Renal pelvis (tissue), 4 donors: ENCODE measurements around the gene CSF3. TPM values are rescaled to one million over a fixed set of nuclear protein-coding genes. Genes with fewer than 3 reads are reported as not detected.
"Not testable (repeated sequence)": the region's sequence is repeated elsewhere in the genome, so short reads cannot be mapped to it uniquely, and the experiment has no call there.

Source experiments
- DNase-seq: peaks from one replicate; pipeline ENCODE4 v3.0.0-alpha.2; 2013
- polyA plus RNA-seq, 3 donors: library from polyadenylated mRNA; unstranded; fragments of 120-200 nt; gene quantifications; one replicate each; pipeline ENCODE4 v1.2.1, GENCODE V29; 2013; ENCODE audit not compliant: insufficient read length in 3 of 3

The CSF3 gene
- polyA plus RNA-seq, 3 donors: not detected

DNA sequence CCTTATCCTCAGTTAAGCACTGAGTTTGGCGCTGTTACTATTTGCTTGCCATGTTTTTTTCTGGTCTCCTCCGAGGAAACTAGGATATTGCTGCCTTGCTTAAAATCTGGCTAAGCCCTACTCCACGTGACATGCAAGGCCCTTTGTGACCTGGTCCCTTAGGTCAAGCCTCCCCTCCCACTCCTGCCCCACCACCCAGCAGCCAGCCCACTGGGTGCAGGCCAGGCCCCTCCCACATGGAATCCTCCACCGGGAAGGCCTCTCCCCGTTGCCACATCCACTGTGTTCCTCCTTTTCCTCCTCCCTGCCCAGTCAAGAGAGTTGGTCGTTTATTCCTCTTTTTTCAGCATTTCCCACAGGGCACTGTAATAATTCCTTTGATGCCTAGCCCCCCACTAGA, 18.4 kb upstream of the CSF3 start:
- no peak for DNase-seq

GRCh38 chr17:39997543-39997942, 17.7 kb upstream of the CSF3 start:
- DNase-seq: no peak

DNA sequence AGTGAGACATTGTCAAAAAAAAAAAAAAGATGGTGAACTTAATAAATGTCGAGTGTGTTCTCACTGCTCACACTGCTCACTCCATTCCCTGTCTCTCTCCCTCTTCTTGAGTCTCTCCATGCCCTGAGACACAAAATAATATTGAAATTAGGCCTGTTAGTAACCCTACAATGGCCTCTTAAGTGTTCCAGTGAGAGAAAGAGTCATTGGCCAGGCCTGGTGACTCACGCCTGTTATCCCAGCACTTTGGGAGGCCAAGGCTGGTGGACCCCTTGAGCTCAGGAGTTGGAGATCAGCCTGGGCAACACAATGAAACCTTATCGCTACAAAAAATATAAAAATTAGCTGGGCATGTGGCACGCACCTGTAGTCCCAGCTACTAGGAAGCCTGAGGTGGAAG, 16.2 kb upstream of the CSF3 start:
- no peak for DNase-seq

DNA sequence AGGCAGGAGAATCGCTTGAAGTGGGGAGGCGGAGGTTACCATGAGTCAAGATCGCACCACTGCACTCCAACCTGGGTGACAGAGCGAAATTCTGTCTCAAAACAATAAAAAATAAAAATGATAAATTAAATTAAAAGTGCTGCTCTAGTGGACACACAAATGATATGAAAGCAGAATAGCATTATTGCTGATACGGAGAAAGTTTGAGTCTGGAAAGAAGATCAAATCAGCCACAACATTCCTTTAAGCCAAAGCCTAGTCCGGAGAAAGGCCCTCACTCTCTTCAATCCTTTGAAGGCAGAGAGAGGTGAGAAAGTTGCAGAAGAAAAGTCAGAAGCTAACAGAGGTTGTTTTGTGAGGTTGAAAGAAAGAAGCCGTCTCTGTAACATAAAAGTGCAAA, 15.1 kb upstream of the CSF3 start:
- no peak for DNase-seq

DNA sequence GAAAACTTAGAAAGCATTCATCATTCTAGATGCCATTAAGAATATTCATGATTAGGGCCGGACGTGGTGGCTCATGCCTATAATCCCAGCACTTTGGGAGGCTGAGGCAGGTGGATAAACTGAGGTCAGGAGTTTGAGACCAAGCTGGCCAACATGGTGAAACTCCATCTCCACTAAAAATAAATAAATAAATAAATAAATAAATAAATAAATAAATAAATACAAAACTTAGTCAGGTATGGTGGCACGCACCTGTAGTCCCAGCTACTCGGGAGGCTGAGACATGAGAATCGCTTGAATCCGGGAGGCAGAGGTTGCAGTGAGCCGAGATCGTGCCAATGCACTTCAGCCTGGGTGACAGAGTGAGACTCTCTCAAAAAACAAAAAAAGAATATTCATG, 13.9 kb upstream of the CSF3 start:
- DNase-seq: not testable (repeated sequence)

GRCh38 chr17:40004072-40004471, 11.2 kb upstream of the CSF3 start:
- no peak for DNase-seq

- no peak for DNase-seq
Measured at GRCh38 chr17:40004712-40005111, 10.5 kb upstream of the CSF3 start.

GRCh38 chr17:40005520-40005919, 9.7 kb upstream of the CSF3 start:
- no peak for DNase-seq

DNA sequence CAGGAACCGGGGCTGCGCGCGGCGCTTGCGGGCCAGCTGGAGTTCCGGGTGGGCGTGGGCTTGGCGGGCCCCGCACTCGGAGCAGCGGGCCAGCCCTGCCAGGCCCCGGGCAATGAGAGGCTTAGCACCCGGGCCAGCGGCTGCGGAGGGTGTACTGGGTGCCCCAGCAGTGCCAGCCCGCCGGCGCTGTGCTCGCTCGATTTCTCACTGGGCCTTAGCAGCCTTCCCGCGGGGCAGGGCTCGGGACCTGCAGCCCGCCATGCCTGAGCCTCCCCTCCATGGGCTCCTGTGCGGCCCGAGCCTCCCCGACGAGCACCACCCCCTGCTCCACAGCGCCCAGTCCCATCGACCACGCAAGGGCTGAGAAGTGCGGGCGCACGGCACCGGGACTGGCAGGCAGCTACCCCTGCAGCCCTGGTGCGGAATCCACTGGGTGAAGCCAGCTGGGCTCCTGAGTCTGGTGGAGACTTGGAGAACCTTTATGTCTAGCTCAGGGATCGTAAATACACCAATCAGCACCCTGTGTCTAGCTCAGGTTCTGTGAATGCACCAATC, 4.2 kb upstream of the CSF3 start:
- DNase-seq: not testable (repeated sequence)

- not testable (repeated sequence) for DNase-seq
Measured at GRCh38 chr17:40012017-40012647, 3.1 kb upstream of the CSF3 start.

- DNase-seq: no peak
Measured at GRCh38 chr17:40014375-40014980, 762 bp upstream of the CSF3 start.

- no peak for DNase-seq
Measured at GRCh38 chr17:40015998-40016985, 1.1 kb downstream of the CSF3 start.

GRCh38 chr17:40017422-40018080, 2.3 kb downstream of the CSF3 start:
- DNase-seq: no peak

DNA sequence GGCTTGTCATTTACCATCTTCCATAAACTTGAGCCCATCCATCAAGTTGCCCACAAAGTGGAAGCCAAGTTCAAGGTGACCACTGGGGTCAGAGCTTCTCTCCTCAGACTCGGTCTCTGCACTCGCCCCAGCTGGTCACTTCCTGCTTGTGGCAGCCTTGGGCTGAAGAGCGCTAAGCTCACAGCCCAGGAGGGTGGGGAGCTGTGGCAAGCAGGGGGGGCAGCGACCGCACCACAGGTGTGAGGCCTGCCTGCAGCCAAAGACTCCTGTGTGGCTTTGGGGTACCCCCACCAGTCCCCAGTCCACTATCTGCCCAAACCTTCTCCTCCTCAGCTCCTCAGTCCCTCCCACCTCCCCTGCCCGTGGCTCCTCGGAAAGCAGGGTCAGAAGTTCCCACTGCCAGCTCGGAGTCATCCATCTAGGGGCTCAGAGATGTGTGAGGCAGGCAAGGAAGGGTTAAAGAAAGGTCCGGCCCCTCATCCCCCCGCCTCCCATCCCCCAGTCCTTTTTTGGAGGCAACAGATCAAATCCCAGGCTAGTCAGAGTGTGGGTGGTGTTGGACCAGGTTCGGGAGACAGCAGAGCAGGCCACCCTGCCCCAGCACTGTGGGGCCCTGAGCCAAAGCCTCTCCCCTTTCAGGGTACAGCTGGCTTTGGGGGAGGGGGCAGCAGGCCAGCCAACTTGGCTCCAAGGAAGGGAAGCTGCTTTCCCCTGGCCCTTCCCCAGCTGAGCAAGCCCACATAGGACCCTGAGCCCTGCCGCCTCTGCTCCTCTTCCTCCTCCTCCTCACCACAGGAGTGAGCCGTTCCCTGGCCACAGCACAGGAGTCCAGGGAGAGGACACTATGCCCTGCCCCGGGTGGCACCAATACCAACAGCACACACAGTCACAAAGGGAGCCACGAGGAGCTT, 3.2 kb downstream of the CSF3 start:
- no peak for DNase-seq

DNA sequence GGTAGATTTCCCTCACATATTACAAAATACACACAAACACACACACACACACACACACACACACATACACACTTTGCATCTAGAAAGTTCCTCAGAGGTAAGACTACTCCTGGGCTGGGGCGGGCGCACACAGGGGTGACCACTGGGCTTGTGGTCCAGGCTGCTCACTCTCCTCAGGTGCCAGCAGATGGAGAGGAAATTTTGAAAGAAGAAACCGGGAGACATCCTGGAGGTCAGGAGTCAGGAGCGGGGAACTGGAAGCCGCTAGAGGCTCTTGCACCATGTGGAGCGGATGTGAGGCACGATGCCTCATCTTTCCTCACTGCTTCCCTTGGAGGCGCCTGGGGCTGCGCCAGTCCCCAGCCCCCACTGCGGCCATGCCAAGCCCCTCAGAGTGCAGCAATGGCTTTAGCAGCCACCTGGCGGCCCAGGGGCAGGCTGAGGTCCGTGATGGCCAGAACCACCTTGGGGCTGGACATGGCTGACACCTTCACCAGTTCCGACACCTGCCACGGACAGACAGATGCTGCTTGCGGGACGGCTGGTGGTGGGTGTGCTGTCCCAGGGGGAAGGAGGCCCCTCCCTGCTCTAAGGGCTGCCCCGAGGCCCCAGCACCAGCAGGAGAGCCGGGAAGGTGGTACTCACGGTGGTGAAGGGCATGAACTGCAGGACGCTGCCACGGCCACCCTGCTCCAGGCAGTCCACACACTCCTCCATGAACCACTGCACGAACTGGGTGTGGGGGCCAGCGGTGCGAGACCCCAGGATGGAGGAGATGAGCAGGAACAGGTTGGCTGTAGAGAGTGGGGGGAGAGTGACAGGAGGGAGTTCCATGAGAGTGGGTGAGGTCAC, 4.1 kb downstream of the CSF3 start:
- no peak for DNase-seq

DNA sequence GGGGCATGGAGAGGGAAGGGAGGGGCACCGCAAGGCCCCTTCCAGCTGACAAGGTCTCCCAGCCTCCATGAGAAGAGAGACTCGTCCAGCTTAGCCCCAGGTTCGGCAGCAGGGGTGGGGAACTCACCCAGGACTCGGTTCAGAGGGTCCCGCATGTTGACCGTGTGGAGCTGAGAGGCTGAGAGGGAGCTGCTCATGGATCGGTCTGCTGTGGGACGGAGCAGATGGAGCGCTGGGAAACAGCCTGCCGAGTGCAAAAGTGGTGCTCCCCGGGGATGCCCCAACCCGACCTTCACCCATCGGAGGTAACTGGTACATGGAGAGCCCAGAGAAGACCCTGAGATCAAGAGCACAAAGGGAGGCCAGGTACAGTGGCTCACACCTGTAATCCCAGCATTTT, 4.9 kb downstream of the CSF3 start:
- DNase-seq: no peak

- DNase-seq: no peak
Measured at GRCh38 chr17:40021451-40021971, 6.3 kb downstream of the CSF3 start.

DNA sequence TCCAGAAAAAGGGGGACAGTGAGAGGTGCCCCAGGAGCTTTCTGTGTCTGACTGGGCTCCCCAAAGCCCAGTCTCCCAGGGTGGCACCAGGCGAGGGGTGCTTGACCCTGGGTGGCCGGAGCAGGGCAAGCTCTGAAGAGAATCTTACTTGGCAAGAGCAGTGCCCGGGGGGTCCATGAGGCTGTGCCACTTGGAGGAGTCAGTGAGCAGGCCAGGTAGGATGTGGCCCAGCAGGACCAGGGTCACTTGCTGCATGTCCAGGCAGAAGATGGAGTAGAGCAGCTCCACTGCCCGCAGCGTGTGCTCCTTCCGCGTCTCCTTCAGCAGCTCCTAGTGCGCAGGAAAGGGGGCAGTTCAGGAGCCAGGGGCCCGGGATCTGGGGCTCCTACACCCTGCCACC, 7.3 kb downstream of the CSF3 start:
- DNase-seq: no peak

- no peak for DNase-seq
Measured at GRCh38 chr17:40022961-40023541, 7.8 kb downstream of the CSF3 start.
